Effector memory CD8-positive, alpha-beta T cell (primary cell): ENCODE data around the gene GLI1.
"Not testable (repeated sequence)": the region's sequence is repeated elsewhere in the genome, so short reads cannot be mapped to it uniquely, and the experiment has no call there.

ENCODE experiments used
- ATAC-seq: fragments of 150-1000 bp; cut with Tn5 transposase; replicated peaks from 2 replicates; pipeline ENCODE4 v1.10.0; 2021; ENCODE audit warnings: mild to moderate bottlenecking, moderate library complexity
- DNase-seq, 3 experiments: peaks; one replicate each; pipeline ENCODE4 v3.0.0; 2021
- H3K27ac Mint-ChIP-seq, 2 donors: one replicate each; pipeline ENCODE4 v1.8.0; 2022; ENCODE audit warnings: mild to moderate bottlenecking in 2 of 2, mixed read lengths in 2 of 2, moderate library complexity in 2 of 2
- H3K27me3 Mint-ChIP-seq, 2 donors: one replicate each; pipeline ENCODE4 v1.8.0; 2022; ENCODE audit warnings: mixed read lengths in 2 of 2
- H3K36me3 Mint-ChIP-seq: one replicate; pipeline ENCODE4 v1.8.0; 2022; ENCODE audit warnings: mild to moderate bottlenecking, moderate library complexity, mixed read lengths; ENCODE audit not compliant: insufficient read depth
- H3K4me1 Mint-ChIP-seq, 2 donors: one replicate each; pipeline ENCODE4 v1.8.0; 2022; ENCODE audit warnings: low read depth in 2 of 2, mixed read lengths in 2 of 2
- H3K4me3 Mint-ChIP-seq, 2 donors: one replicate each; pipeline ENCODE4 v1.8.0; 2022; ENCODE audit warnings: mild to moderate bottlenecking in 2 of 2, mixed read lengths in 2 of 2, moderate library complexity in 2 of 2
- H3K9me3 Mint-ChIP-seq, 2 donors: one replicate each; pipeline ENCODE4 v1.8.0; 2022; ENCODE audit warnings: mixed read lengths in 2 of 2

The GLI1 gene

DNA sequence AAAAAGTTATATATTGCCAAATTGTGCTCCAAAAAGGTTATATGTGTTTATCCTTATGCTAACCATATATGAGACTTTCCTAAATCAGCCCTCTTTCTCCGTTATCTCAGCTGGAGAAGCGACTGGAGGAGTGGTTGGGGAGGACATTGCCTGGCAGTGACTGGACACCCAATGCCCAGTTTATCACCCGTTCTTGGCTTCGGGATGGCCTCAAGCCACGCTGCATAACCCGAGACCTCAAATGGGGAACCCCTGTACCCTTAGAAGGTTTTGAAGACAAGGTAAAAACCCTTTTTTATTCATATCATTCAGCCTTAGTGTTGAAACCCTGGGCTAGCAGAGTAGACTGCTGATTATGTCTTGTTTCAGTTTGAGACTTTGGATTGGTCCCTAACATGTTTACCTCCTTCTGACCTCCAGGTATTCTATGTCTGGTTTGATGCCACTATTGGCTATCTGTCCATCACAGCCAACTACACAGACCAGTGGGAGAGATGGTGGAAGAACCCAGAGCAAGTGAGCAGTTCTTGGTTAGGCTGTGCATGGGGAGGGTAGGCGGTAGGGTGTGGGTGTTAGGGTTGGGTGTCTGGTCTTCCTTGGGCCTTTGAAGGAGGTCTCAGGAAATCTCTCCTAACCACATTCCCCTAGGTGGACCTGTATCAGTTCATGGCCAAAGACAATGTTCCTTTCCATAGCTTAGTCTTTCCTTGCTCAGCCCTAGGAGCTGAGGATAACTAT, 52.2 kb downstream of the GLI1 start:
- DNase-seq (no peak), ATAC-seq (no peak)
- Mint-ChIP-seq H3K27ac (peak overlapping the region; percentile 17 to 84), H3K4me1 (peaks cover 0 to 3% of the 10 kb centered on the region in 2 donors), H3K36me3 (peaks cover 82% of the 10 kb centered on the region), H3K27me3 (no peaks in the 10 kb centered on the region), H3K4me3 (no peak overlapping the region), H3K9me3 (no peaks in the 10 kb centered on the region)

GRCh38 chr12:57512665-57513064, 53.1 kb downstream of the GLI1 start:
- H3K27ac Mint-ChIP-seq, result peak overlapping the region; percentile 17 to 84
- H3K36me3 Mint-ChIP-seq, result peaks cover 90% of the 10 kb centered on the region
- ATAC-seq, result no peak
- no peaks in the 10 kb centered on the region for H3K27me3 Mint-ChIP-seq
- peaks cover 3 to 5% of the 10 kb centered on the region in 2 donors for H3K4me1 Mint-ChIP-seq
- no peaks in the 10 kb centered on the region for H3K9me3 Mint-ChIP-seq
- H3K4me3 Mint-ChIP-seq, result no peak overlapping the region
- DNase-seq, result no peak

GRCh38 chr12:57513266-57513665, 53.7 kb downstream of the GLI1 start:
- peaks cover 91% of the 10 kb centered on the region for H3K36me3 Mint-ChIP-seq
- no peak for DNase-seq
- H3K27ac Mint-ChIP-seq, result peak overlapping the region; percentile 17 to 84
- H3K9me3 Mint-ChIP-seq, result no peaks in the 10 kb centered on the region
- H3K4me1 Mint-ChIP-seq, result peaks cover 9 to 10% of the 10 kb centered on the region in 2 donors
- no peaks in the 10 kb centered on the region for H3K27me3 Mint-ChIP-seq
- no peak overlapping the region for H3K4me3 Mint-ChIP-seq
- no peak for ATAC-seq

GRCh38 chr12:57513677-57514076, 54.1 kb downstream of the GLI1 start:
- H3K9me3 Mint-ChIP-seq, DNase-seq, ATAC-seq, H3K27me3 Mint-ChIP-seq, H3K4me3 Mint-ChIP-seq: not testable (repeated sequence)
- Mint-ChIP-seq H3K27ac (peak overlapping the region in 1 of 2 donors; percentile 84), H3K36me3 (peaks cover 93% of the 10 kb centered on the region), H3K4me1 (peaks cover 13 to 14% of the 10 kb centered on the region in 2 donors)

GRCh38 chr12:57514246-57514645, 54.7 kb downstream of the GLI1 start:
- peaks cover 93% of the 10 kb centered on the region for H3K36me3 Mint-ChIP-seq
- DNase-seq, H3K27me3 Mint-ChIP-seq, ATAC-seq, H3K4me3 Mint-ChIP-seq, H3K9me3 Mint-ChIP-seq, H3K27ac Mint-ChIP-seq: not testable (repeated sequence)
- peaks cover 19 to 20% of the 10 kb centered on the region in 2 donors for H3K4me1 Mint-ChIP-seq

DNA sequence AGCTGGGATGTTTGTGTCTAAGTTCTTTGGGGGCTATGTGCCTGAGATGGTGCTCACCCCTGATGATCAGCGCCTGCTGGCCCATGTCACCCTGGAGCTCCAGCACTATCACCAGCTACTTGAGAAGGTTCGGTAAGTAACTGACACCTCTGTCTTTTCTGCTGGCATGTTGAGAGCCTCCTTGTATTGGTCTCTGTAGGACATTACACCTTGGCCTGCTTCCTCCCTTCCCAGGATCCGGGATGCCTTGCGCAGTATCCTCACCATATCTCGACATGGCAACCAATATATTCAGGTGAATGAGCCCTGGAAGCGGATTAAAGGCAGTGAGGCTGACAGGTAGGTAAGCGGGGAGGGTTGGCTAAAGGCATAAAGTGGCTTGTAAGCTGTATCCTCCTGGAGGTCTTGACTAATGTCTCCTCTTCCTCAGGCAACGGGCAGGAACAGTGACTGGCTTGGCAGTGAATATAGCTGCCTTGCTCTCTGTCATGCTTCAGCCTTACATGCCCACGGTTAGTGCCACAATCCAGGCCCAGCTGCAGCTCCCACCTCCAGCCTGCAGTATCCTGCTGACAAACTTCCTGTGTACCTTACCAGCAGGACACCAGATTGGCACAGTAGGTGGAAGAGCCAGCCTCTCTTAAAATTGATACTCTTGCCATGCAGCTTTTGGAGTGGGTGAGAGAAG, 55.3 kb downstream of the GLI1 start:
- Mint-ChIP-seq H3K27me3 (no peaks in the 10 kb centered on the region), H3K4me1 (peaks cover 21 to 26% of the 10 kb centered on the region in 2 donors), H3K4me3 (no peak overlapping the region), H3K9me3 (no peaks in the 10 kb centered on the region), H3K27ac (peak overlapping the region; percentile 31 to 32), H3K36me3 (peaks cover 95% of the 10 kb centered on the region)
- no peak for DNase-seq
- no peak for ATAC-seq

DNA sequence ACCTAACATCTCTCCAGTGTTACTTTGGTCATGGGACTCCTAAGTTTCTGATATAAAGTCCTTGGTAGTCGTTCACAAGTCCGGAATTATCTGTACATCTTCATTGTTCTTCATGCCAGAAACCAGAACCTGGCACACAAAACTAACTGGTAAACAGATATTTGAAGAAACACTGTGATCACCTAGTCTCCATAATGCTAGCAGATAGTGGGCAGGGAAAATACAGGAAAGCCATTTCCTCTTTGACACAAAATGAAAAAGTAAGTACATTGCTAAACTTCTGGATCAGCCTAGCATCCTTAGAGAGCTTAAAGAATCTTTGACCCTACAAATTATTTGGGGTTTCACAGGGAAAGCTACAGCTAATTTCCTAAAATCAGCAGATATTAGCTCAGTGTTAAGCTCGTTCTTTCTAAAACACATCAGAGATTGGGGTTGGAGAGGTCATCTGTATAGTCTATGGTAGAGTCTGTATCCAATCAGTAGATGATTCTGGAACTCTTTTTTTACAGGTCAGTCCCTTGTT, 55.9 kb downstream of the GLI1 start:
- H3K36me3 Mint-ChIP-seq, result peaks cover 95% of the 10 kb centered on the region
- peak overlapping the region; percentile 31 to 32 for H3K27ac Mint-ChIP-seq
- no peaks in the 10 kb centered on the region for H3K9me3 Mint-ChIP-seq
- DNase-seq (no peak), ATAC-seq (no peak)
- H3K4me1 Mint-ChIP-seq, result peaks cover 24 to 29% of the 10 kb centered on the region in 2 donors
- H3K4me3 Mint-ChIP-seq, result no peak overlapping the region
- no peaks in the 10 kb centered on the region for H3K27me3 Mint-ChIP-seq

DNA sequence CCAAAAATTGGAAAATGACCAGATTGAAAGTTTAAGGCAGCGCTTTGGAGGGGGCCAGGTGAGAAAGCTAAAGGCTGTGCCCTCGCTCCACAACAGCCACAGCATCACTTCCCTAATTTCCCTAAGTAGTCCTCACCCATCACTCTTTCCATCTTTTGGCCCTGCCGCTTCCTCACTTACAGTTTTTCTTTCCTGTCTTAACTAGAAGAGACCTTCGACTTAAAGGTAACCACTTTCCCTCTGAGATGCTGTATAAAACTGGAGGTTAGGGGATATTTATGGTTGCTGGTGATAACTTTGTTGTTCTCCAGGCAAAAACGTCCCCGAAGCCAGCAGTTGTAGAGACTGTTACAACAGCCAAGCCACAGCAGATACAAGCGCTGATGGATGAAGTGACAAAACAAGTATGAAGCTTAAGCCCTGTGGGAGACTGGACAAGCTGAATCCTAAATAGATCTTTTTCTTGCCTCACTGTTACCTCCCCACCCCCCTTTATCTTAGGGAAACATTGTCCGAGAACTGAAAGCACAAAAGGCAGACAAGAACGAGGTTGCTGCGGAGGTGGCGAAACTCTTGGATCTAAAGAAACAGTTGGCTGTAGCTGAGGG, 56.5 kb downstream of the GLI1 start:
- Mint-ChIP-seq H3K4me1 (peaks cover 25 to 31% of the 10 kb centered on the region in 2 donors), H3K27ac (no peak overlapping the region), H3K36me3 (peaks cover 98% of the 10 kb centered on the region), H3K27me3 (no peaks in the 10 kb centered on the region), H3K4me3 (no peak overlapping the region), H3K9me3 (no peaks in the 10 kb centered on the region)
- ATAC-seq (no peak), DNase-seq (no peak)

DNA sequence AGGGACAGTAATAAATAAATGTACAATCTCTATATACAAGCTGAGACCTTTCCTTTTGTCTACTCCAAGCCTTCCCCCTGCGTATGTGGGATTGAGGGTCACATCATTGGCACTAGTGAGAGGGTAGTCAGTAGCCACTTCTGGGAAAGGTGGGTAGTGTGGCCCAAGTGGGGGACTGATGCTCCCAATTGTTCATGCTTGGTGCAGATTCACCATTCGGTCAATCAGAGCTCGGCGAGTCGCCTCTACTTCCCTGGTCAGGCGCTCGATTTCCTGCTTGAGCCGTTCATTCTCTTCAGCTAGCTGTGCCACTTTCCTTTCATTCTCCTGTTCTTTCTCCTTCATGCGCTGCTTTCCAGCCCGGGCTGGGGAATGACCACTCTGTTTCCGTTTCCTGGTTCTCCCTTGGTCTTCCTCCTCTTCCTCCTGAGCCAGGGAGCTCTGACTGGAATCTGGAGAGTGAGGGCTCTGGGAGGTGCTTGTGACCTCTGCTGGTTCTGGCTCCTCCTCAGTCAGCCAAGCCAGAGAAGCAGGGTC, 57.1 kb downstream of the GLI1 start:
- peaks cover 99% of the 10 kb centered on the region for H3K36me3 Mint-ChIP-seq
- H3K27me3 Mint-ChIP-seq, result no peaks in the 10 kb centered on the region
- H3K27ac Mint-ChIP-seq, result no peak overlapping the region
- H3K4me3 Mint-ChIP-seq, result peak overlapping the region in 1 of 2 donors; percentile 37
- peaks cover 31 to 35% of the 10 kb centered on the region in 2 donors for H3K4me1 Mint-ChIP-seq
- DNase-seq (no peak), ATAC-seq (no peak)
- H3K9me3 Mint-ChIP-seq, result no peaks in the 10 kb centered on the region

GRCh38 chr12:57517187-57517586, 57.6 kb downstream of the GLI1 start:
- Mint-ChIP-seq H3K27ac (peak overlapping the region in 1 of 2 donors; percentile 31), H3K4me3 (peak overlapping the region in 1 of 2 donors; percentile 37), H3K36me3 (peaks cover 99% of the 10 kb centered on the region), H3K4me1 (peaks cover 36 to 40% of the 10 kb centered on the region in 2 donors), H3K9me3 (no peaks in the 10 kb centered on the region), H3K27me3 (no peaks in the 10 kb centered on the region)
- ATAC-seq, result no peak
- no peak for DNase-seq

GRCh38 chr12:57517718-57518117, 58.1 kb downstream of the GLI1 start:
- ATAC-seq, DNase-seq, H3K9me3 Mint-ChIP-seq, H3K27me3 Mint-ChIP-seq, H3K4me3 Mint-ChIP-seq: not testable (repeated sequence)
- peak overlapping the region; percentile 31 to 99 for H3K27ac Mint-ChIP-seq
- H3K36me3 Mint-ChIP-seq, result peaks cover 96% of the 10 kb centered on the region
- peaks cover 36 to 39% of the 10 kb centered on the region in 2 donors for H3K4me1 Mint-ChIP-seq

GRCh38 chr12:57518176-57518919, 58.8 kb downstream of the GLI1 start:
- H3K27ac Mint-ChIP-seq, result peak overlapping the region; percentile 99
- DNase-seq (no peak), ATAC-seq (no peak)
- H3K36me3 Mint-ChIP-seq, result peaks cover 94% of the 10 kb centered on the region
- peaks cover 40 to 43% of the 10 kb centered on the region in 2 donors for H3K4me1 Mint-ChIP-seq
- peak overlapping the region; percentile 97 to 98 for H3K4me3 Mint-ChIP-seq
- no peaks in the 10 kb centered on the region for H3K9me3 Mint-ChIP-seq
- H3K27me3 Mint-ChIP-seq, result no peaks in the 10 kb centered on the region
